ENCODE measurements around the gene MRO. TPM values are rescaled to one million over a fixed set of nuclear protein-coding genes. Genes with fewer than 3 reads are reported as not detected.
"Not testable (repeated sequence)": the region's sequence is repeated elsewhere in the genome, so short reads cannot be mapped to it uniquely, and the experiment has no call there.

The MRO gene
- not detected for polyA plus RNA-seq (2013, experiment 1 of 2)
- polyA plus RNA-seq (2013, experiment 2 of 2) = not detected

- WGBS, 2 experiments (ENCODE audit: insufficient coverage in 2 of 2) = 2 to 20% methylated on average over 11 to 16 of the region's 24 CpGs
Measured at GRCh38 chr18:50819728-50820378, at the start of gene MRO. Gene MRO, minus strand, starts transcription at chr18:50820016. Its CDS starts 10,616 bp downstream, at chr18:50809400.

GRCh38 chr18:50869150-50869549 is 49.3 kb upstream of the MRO start:
- H3K9me3 ChIP-seq (ENCODE audit: control insufficient read depth, low read length) = no peaks in the 10 kb centered on the region
- H3K4me3 ChIP-seq (ENCODE audit: extremely low read depth, insufficient read depth, low read length, poor library complexity, severe bottlenecking) = no peak overlapping the region
- WGBS, 2 experiments (ENCODE audit: insufficient coverage in 2 of 2) = 85 to 93% methylated on average over 4 of the region's 4 CpGs
- H3K27ac ChIP-seq (ENCODE audit: low read depth, low read length, severe bottlenecking) = no peak overlapping the region
- H3K4me1 ChIP-seq (ENCODE audit: control insufficient read depth, insufficient read depth, low read length, poor library complexity, severe bottlenecking) = no peaks in the 10 kb centered on the region
- no peaks in the 10 kb centered on the region for H3K36me3 ChIP-seq (ENCODE audit: control insufficient read depth, insufficient read depth, low read length)

More at GRCh38 chr18:50819728-50820378, at the start of gene MRO:
- peak within 1 kb of the TSS; percentile 45 for H3K27ac ChIP-seq (ENCODE audit: low read depth, low read length, severe bottlenecking)
- H3K9me3 ChIP-seq (ENCODE audit: control insufficient read depth, low read length) = no peaks in the 10 kb centered on the region
- H3K4me3 ChIP-seq (ENCODE audit: extremely low read depth, insufficient read depth, low read length, poor library complexity, severe bottlenecking) = peak within 1 kb of the TSS; percentile 24
- H3K4me1 ChIP-seq (ENCODE audit: control insufficient read depth, insufficient read depth, low read length, poor library complexity, severe bottlenecking) = peaks cover 3% of the 10 kb centered on the region
- H3K36me3 ChIP-seq (ENCODE audit: control insufficient read depth, insufficient read depth, low read length) = no peaks in the 10 kb centered on the region

- Histone ChIP-seq H3K27ac (ENCODE audit: low read depth, low read length, severe bottlenecking) (no peak overlapping the region), H3K4me3 (ENCODE audit: extremely low read depth, insufficient read depth, low read length, poor library complexity, severe bottlenecking) (no peak overlapping the region), H3K4me1 (ENCODE audit: control insufficient read depth, insufficient read depth, low read length, poor library complexity, severe bottlenecking) (no peaks in the 10 kb centered on the region), H3K36me3 (ENCODE audit: control insufficient read depth, insufficient read depth, low read length) (no peaks in the 10 kb centered on the region), H3K9me3 (ENCODE audit: control insufficient read depth, low read length) (no peaks in the 10 kb centered on the region)
Measured at GRCh38 chr18:50866765-50867164, 46.9 kb upstream of the MRO start.

GRCh38 chr18:50863840-50864375 is 44.1 kb upstream of the MRO start:
- Histone ChIP-seq H3K4me3 (ENCODE audit: extremely low read depth, insufficient read depth, low read length, poor library complexity, severe bottlenecking) (no peak overlapping the region), H3K36me3 (ENCODE audit: control insufficient read depth, insufficient read depth, low read length) (no peaks in the 10 kb centered on the region), H3K9me3 (ENCODE audit: control insufficient read depth, low read length) (no peaks in the 10 kb centered on the region), H3K27ac (ENCODE audit: low read depth, low read length, severe bottlenecking) (no peak overlapping the region), H3K4me1 (ENCODE audit: control insufficient read depth, insufficient read depth, low read length, poor library complexity, severe bottlenecking) (no peaks in the 10 kb centered on the region)
- 79 to 82% methylated on average over 2 to 3 of the region's 4 CpGs for WGBS, 2 experiments (ENCODE audit: insufficient coverage in 2 of 2)

GRCh38 chr18:50862401-50862800 is 42.6 kb upstream of the MRO start:
- Histone ChIP-seq H3K9me3 (ENCODE audit: control insufficient read depth, low read length) (no peaks in the 10 kb centered on the region), H3K27ac (ENCODE audit: low read depth, low read length, severe bottlenecking) (no peak overlapping the region), H3K4me3 (ENCODE audit: extremely low read depth, insufficient read depth, low read length, poor library complexity, severe bottlenecking) (no peak overlapping the region), H3K4me1 (ENCODE audit: control insufficient read depth, insufficient read depth, low read length, poor library complexity, severe bottlenecking) (no peaks in the 10 kb centered on the region), H3K36me3 (ENCODE audit: control insufficient read depth, insufficient read depth, low read length) (no peaks in the 10 kb centered on the region)
- WGBS, 2 experiments (ENCODE audit: insufficient coverage in 2 of 2) = 83% methylated on average over 2 of the region's 2 CpGs

GRCh38 chr18:50861617-50862016 is 41.8 kb upstream of the MRO start:
- H3K9me3 ChIP-seq (ENCODE audit: control insufficient read depth, low read length) = no peaks in the 10 kb centered on the region
- no peak overlapping the region for H3K4me3 ChIP-seq (ENCODE audit: extremely low read depth, insufficient read depth, low read length, poor library complexity, severe bottlenecking)
- WGBS, 2 experiments (ENCODE audit: insufficient coverage in 2 of 2) = 89 to 100% methylated on average over 1 of the region's 1 CpG
- no peaks in the 10 kb centered on the region for H3K4me1 ChIP-seq (ENCODE audit: control insufficient read depth, insufficient read depth, low read length, poor library complexity, severe bottlenecking)
- H3K27ac ChIP-seq (ENCODE audit: low read depth, low read length, severe bottlenecking) = no peak overlapping the region
- no peaks in the 10 kb centered on the region for H3K36me3 ChIP-seq (ENCODE audit: control insufficient read depth, insufficient read depth, low read length)

GRCh38 chr18:50859793-50860555 is 40.2 kb upstream of the MRO start:
- no peaks in the 10 kb centered on the region for H3K36me3 ChIP-seq (ENCODE audit: control insufficient read depth, insufficient read depth, low read length)
- no peaks in the 10 kb centered on the region for H3K4me1 ChIP-seq (ENCODE audit: control insufficient read depth, insufficient read depth, low read length, poor library complexity, severe bottlenecking)

GRCh38 chr18:50857694-50858093 is 37.9 kb upstream of the MRO start:
- Histone ChIP-seq H3K4me3 (ENCODE audit: extremely low read depth, insufficient read depth, low read length, poor library complexity, severe bottlenecking) (no peak overlapping the region), H3K36me3 (ENCODE audit: control insufficient read depth, insufficient read depth, low read length) (no peaks in the 10 kb centered on the region), H3K4me1 (ENCODE audit: control insufficient read depth, insufficient read depth, low read length, poor library complexity, severe bottlenecking) (peaks cover 12% of the 10 kb centered on the region), H3K9me3 (ENCODE audit: control insufficient read depth, low read length) (no peaks in the 10 kb centered on the region), H3K27ac (ENCODE audit: low read depth, low read length, severe bottlenecking) (no peak overlapping the region)
- WGBS, 2 experiments (ENCODE audit: insufficient coverage in 2 of 2) = 79 to 81% methylated on average over 3 of the region's 3 CpGs

More at GRCh38 chr18:50859793-50860555, 40.2 kb upstream of the MRO start:
- Histone ChIP-seq H3K4me3 (ENCODE audit: extremely low read depth, insufficient read depth, low read length, poor library complexity, severe bottlenecking) (no peak overlapping the region), H3K27ac (ENCODE audit: low read depth, low read length, severe bottlenecking) (no peak overlapping the region), H3K9me3 (ENCODE audit: control insufficient read depth, low read length) (no peaks in the 10 kb centered on the region)

- H3K9me3 ChIP-seq (ENCODE audit: control insufficient read depth, low read length); H3K36me3 ChIP-seq (ENCODE audit: control insufficient read depth, insufficient read depth, low read length); H3K27ac ChIP-seq (ENCODE audit: low read depth, low read length, severe bottlenecking); H3K4me3 ChIP-seq (ENCODE audit: extremely low read depth, insufficient read depth, low read length, poor library complexity, severe bottlenecking): not testable (repeated sequence)
- H3K4me1 ChIP-seq (ENCODE audit: control insufficient read depth, insufficient read depth, low read length, poor library complexity, severe bottlenecking) = peaks cover 12% of the 10 kb centered on the region
- WGBS, 2 experiments (ENCODE audit: insufficient coverage in 2 of 2) = 79 to 80% methylated on average over 1 to 2 of the region's 5 CpGs
Measured at GRCh38 chr18:50857166-50857565, 37.4 kb upstream of the MRO start.

GRCh38 chr18:50855976-50856757 is 36.4 kb upstream of the MRO start:
- Histone ChIP-seq H3K4me3 (ENCODE audit: extremely low read depth, insufficient read depth, low read length, poor library complexity, severe bottlenecking) (no peak overlapping the region), H3K4me1 (ENCODE audit: control insufficient read depth, insufficient read depth, low read length, poor library complexity, severe bottlenecking) (peaks cover 12% of the 10 kb centered on the region), H3K27ac (ENCODE audit: low read depth, low read length, severe bottlenecking) (no peak overlapping the region), H3K36me3 (ENCODE audit: control insufficient read depth, insufficient read depth, low read length) (no peaks in the 10 kb centered on the region), H3K9me3 (ENCODE audit: control insufficient read depth, low read length) (no peaks in the 10 kb centered on the region)
- 89 to 91% methylated on average over 8 to 12 of the region's 13 CpGs for WGBS, 2 experiments (ENCODE audit: insufficient coverage in 2 of 2)
